ENCODE data around the gene TASP1.

DNA sequence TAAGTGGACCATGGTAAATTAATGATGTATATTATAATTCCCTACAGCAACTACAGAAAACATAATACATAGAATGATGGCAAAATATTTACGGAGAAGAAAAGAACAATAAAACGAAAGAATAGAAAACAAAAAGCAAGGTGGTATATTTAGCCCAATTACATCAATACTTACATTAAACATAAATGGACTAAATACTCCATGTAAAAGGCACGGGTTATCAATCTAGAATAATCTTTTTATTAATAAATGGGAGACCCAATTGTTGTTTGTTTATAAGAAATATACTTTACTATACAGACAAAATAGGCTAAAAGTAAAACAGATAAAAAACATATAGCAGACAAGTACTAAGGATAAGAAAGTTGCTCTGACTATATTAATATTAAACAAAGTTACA is 137.2 kb downstream of the TASP1 start:
- TF ChIP-seq CTCF (IDR thresholded peaks at IDR 0.05; ENCODE audit: borderline replicate concordance, extremely low read depth, low read length, poor library complexity, severe bottlenecking) (no peak), EZH2 (IDR thresholded peaks at IDR 0.05; ENCODE audit: borderline replicate concordance, low read depth, low read length, severe bottlenecking) (no peak)

Data from DND-41 (cell line).